Fibroblast of skin of abdomen (primary cell): Measurements from ENCODE around the gene GATAD2B.
"Not testable (repeated sequence)": the region's sequence is repeated elsewhere in the genome, so short reads cannot be mapped to it uniquely, and the experiment has no call there.

Experiments used
- DNase-seq: peaks from one replicate; pipeline ENCODE4 v3.0.0-alpha.2; 2013

Gene GATAD2B

GRCh38 chr1:153929981-153930948 lies 7.5 kb upstream of the GATAD2B start:
- no peak for DNase-seq

GRCh38 chr1:153929426-153929825 lies 6.7 kb upstream of the GATAD2B start:
- DNase-seq: no peak

GRCh38 chr1:153928791-153929341 lies 6.1 kb upstream of the GATAD2B start:
- DNase-seq: no peak

- DNase-seq: no peak
Measured at GRCh38 chr1:153928245-153928644, 5.5 kb upstream of the GATAD2B start.

- DNase-seq: no peak
Measured at GRCh38 chr1:153926405-153926804, 3.6 kb upstream of the GATAD2B start.

- no peak for DNase-seq
Measured at GRCh38 chr1:153922076-153922971, 448 bp downstream of the GATAD2B start.

- DNase-seq: no peak
Measured at GRCh38 chr1:153921803-153922075, 1.0 kb downstream of the GATAD2B start.

GRCh38 chr1:153921080-153921802 lies 1.5 kb downstream of the GATAD2B start:
- no peak for DNase-seq

GRCh38 chr1:153919876-153920852 lies 2.6 kb downstream of the GATAD2B start:
- peak; percentile 38 for DNase-seq

GRCh38 chr1:153916297-153916696 lies 6.5 kb downstream of the GATAD2B start:
- DNase-seq: no peak

- DNase-seq: no peak
Measured at GRCh38 chr1:153912349-153912748, 10.4 kb downstream of the GATAD2B start.

- DNase-seq: not testable (repeated sequence)
Measured at GRCh38 chr1:153910560-153910959, 12.2 kb downstream of the GATAD2B start.

GRCh38 chr1:153908071-153908470 lies 14.7 kb downstream of the GATAD2B start:
- no peak for DNase-seq

- no peak for DNase-seq
Measured at GRCh38 chr1:153907134-153907533, 15.6 kb downstream of the GATAD2B start.

GRCh38 chr1:153906396-153906795 lies 16.4 kb downstream of the GATAD2B start:
- DNase-seq: no peak

- DNase-seq: not testable (repeated sequence)
Measured at GRCh38 chr1:153905908-153906307, 16.9 kb downstream of the GATAD2B start.

- DNase-seq: no peak
Measured at GRCh38 chr1:153903841-153904455, 18.8 kb downstream of the GATAD2B start.

- no peak for DNase-seq
Measured at GRCh38 chr1:153899509-153899908, 23.3 kb downstream of the GATAD2B start.

- DNase-seq: not testable (repeated sequence)
Measured at GRCh38 chr1:153895866-153896265, 26.9 kb downstream of the GATAD2B start.

GRCh38 chr1:153891042-153891441 lies 31.7 kb downstream of the GATAD2B start:
- not testable (repeated sequence) for DNase-seq

GRCh38 chr1:153888533-153888932 lies 34.2 kb downstream of the GATAD2B start:
- DNase-seq: no peak
